PC-9 (cell line): Measurements from ENCODE around the gene SHC3. TPM values are rescaled to one million over a fixed set of nuclear protein-coding genes. Genes with fewer than 3 reads are reported as not detected.

ENCODE experiments used
- BruUV-seq: library from RNA; stranded (reverse); fragments of 400-500 nt; replicated peaks from 2 replicates; lab custom pipeline; 2021; lab: Mats Ljungman, UMichigan
- CTCF ChIA-PET: fragments of 300-600 bp; sonication (Branson Sonifier 250); formaldehyde crosslinking; loops from one replicate; lab custom pipeline; 2022; ENCODE audit warnings: antibody characterized with exemption; lab: Charles Lee
- POLR2A ChIA-PET: fragments of 300-600 bp; sonication (Branson Sonifier 250); formaldehyde crosslinking; loops from one replicate; lab custom pipeline; 2022; ENCODE audit warnings: antibody characterized with exemption; ENCODE audit not compliant: unreplicated experiment; lab: Charles Lee
- DNase-seq, 2 experiments: peaks; one replicate each; pipeline versions ENCODE4 v3.0.0 to v3.0.0-alpha.2; 2015 to 2022; ENCODE audit warnings: mixed read lengths in 1 of 2
- H2AFZ ChIP-seq: fragments of 200-600 bp; sonication (generic); 2 replicates; pipeline ENCODE4 v1.8.1; 2017; ENCODE audit warnings: antibody characterized with exemption
- H3F3A ChIP-seq: fragments of 200-600 bp; sonication (generic); 2 replicates; pipeline ENCODE4 v1.8.1; 2017; ENCODE audit warnings: antibody characterized with exemption, mild to moderate bottlenecking, low read depth; ENCODE audit not compliant: insufficient read depth
- H3K27ac ChIP-seq: fragments of 200-600 bp; sonication (generic); 2 replicates; pipeline ENCODE4 v1.6.1; 2016; ENCODE audit warnings: mixed run types
- H3K27me3 ChIP-seq: fragments of 200-600 bp; sonication (generic); 2 replicates; pipeline ENCODE4 v1.6.1; 2016; ENCODE audit warnings: low read depth, mixed run types; ENCODE audit not compliant: insufficient read depth
- H3K36me3 ChIP-seq: fragments of 200-600 bp; sonication (generic); 2 replicates; pipeline ENCODE4 v1.6.1; 2016; ENCODE audit warnings: low read depth, mixed run types
- H3K4me1 ChIP-seq: fragments of 200-600 bp; sonication (generic); replicated peaks from 2 replicates; pipeline ENCODE4 v1.6.1; 2016; ENCODE audit warnings: mixed run types; ENCODE audit not compliant: insufficient read depth
- H3K4me2 ChIP-seq: fragments of 200-600 bp; sonication (generic); 2 replicates; pipeline ENCODE4 v1.6.1; 2017; ENCODE audit warnings: mixed run types
- H3K4me3 ChIP-seq: fragments of 200-600 bp; sonication (generic); 2 replicates; pipeline ENCODE4 v1.6.1; 2016; ENCODE audit warnings: mixed run types
- H3K79me2 ChIP-seq: fragments of 200-600 bp; sonication (generic); 2 replicates; pipeline ENCODE4 v1.6.1; 2017; ENCODE audit warnings: low read depth, mixed run types
- H3K9me2 ChIP-seq: fragments of 200-600 bp; sonication (generic); 2 replicates; pipeline ENCODE4 v1.8.1; 2017; ENCODE audit warnings: mild to moderate bottlenecking; ENCODE audit not compliant: insufficient read depth
- H3K9me3 ChIP-seq: fragments of 200-600 bp; sonication (generic); 2 replicates; pipeline ENCODE4 v1.8.1; 2016; ENCODE audit warnings: low read depth; ENCODE audit not compliant: insufficient read depth
- H4K20me1 ChIP-seq: fragments of 200-600 bp; sonication (generic); 2 replicates; pipeline ENCODE4 v1.8.1; 2017; ENCODE audit not compliant: insufficient read depth
- EZH2 ChIP-seq: fragments of 200-600 bp; sonication (generic); IDR thresholded peaks from 2 replicates; pipeline ENCODE4 v1.8.0; 2017; ENCODE audit warnings: antibody characterized with exemption, low read depth
- intact Hi-C: fragments of 100-400 bp; cut with micrococcal nuclease; formaldehyde crosslinking; loops from one replicate; pipeline ENCODE4 v1.10.0; 2022; ENCODE audit not compliant: unreplicated experiment
- total RNA-seq: library from RNA; stranded (reverse); gene quantifications from 2 replicates; pipeline ENCODE4 v1.2.3, GENCODE V29; 2021
- TF ChIP-seq, protein P1 (sequence below): fragments of 200-600 bp; sonication (generic); conservative IDR thresholded peaks from 2 replicates; pipeline ENCODE4 v1.6.1; 2017; ENCODE audit warnings: mixed run types, antibody characterized with exemption, mild to moderate bottlenecking, moderate library complexity

The SHC3 gene
- total RNA-seq, 1 experiment from 2014 or later: 15.9 TPM

DNA sequence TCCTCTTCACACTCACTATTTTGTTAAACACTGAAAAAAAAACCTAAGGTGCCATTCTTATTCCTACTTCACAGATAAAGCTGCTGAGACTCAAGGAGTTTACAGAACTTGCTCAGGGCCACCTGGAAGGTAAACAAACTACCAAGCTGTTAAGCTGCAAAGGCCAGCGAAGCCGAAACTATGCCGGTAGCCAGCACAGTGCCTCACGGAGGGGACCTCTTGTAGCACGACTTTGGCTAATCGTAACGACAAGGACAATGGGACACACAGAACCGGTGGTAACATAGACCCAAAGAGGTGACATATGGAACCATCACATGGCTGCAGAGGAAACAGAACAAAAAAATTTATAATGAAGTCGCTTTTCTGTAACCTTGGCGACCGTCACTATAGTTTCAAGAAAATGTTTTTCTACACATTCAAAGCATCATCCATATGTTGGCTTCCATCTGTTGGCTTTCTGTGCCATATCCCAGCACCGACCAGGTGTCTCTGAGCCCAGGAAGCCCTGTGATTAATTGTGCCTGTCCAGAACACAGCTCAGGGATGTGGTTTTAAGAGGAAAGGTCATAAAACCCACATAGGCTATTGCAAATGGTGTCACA is 127.1 kb downstream of the SHC3 start:
- no peak for DNase-seq
- intact Hi-C loops: no loop called here
- BruUV-seq: no TSS peak
- H3K27ac ChIP-seq: no peak overlapping the region
- ChIA-PET CTCF (no interaction called here), POLR2A (no interaction called here)
- H3K4me2 ChIP-seq: no peak overlapping the region
- no peaks in the 10 kb centered on the region for H3K4me1 ChIP-seq
- H3K9me2 ChIP-seq: no peaks in the 10 kb centered on the region
- H3K27me3 ChIP-seq: no peaks in the 10 kb centered on the region
- TF ChIP-seq, protein P1, sequence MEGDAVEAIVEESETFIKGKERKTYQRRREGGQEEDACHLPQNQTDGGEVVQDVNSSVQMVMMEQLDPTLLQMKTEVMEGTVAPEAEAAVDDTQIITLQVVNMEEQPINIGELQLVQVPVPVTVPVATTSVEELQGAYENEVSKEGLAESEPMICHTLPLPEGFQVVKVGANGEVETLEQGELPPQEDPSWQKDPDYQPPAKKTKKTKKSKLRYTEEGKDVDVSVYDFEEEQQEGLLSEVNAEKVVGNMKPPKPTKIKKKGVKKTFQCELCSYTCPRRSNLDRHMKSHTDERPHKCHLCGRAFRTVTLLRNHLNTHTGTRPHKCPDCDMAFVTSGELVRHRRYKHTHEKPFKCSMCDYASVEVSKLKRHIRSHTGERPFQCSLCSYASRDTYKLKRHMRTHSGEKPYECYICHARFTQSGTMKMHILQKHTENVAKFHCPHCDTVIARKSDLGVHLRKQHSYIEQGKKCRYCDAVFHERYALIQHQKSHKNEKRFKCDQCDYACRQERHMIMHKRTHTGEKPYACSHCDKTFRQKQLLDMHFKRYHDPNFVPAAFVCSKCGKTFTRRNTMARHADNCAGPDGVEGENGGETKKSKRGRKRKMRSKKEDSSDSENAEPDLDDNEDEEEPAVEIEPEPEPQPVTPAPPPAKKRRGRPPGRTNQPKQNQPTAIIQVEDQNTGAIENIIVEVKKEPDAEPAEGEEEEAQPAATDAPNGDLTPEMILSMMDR: no peak
- TF ChIP-seq EZH2: no peak
- no peaks in the 10 kb centered on the region for H4K20me1 ChIP-seq
- no peak overlapping the region for H3K4me3 ChIP-seq
- H2AFZ ChIP-seq: no peak overlapping the region
- H3K79me2 ChIP-seq: no peaks in the 10 kb centered on the region
- H3K9me3 ChIP-seq: no peaks in the 10 kb centered on the region
- no peaks in the 10 kb centered on the region for H3F3A ChIP-seq
- H3K36me3 ChIP-seq: no peaks in the 10 kb centered on the region

DNA sequence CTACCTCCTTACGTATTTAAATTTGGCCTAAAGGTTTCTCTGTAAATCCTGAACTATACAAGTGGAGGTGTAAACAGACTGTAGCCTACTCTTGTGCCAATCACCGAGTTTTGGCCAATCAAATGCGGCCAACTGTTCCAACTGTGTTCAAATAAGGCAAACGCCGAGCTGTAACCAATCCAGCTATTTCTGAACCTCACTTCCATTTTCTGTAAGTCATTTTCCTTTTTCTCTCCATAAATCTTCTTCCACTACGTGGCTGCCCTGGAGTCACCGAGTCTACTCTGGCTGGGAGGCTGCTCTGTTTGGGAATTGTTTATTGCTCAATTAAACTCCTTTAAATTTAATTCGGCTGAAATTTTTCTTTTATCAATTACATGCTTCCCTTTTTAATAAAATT is 129.0 kb downstream of the SHC3 start:
- no peak overlapping the region for H3K4me2 ChIP-seq
- DNase-seq: no peak
- H3K9me2 ChIP-seq: no peaks in the 10 kb centered on the region
- no peaks in the 10 kb centered on the region for H4K20me1 ChIP-seq
- POLR2A ChIA-PET: no interaction called here
- TF ChIP-seq, protein P1: no peak
- H3K27ac ChIP-seq: no peak overlapping the region
- H3K4me1 ChIP-seq: no peaks in the 10 kb centered on the region
- H3K79me2 ChIP-seq: no peaks in the 10 kb centered on the region
- H3K36me3 ChIP-seq: no peaks in the 10 kb centered on the region
- H3K27me3 ChIP-seq: no peaks in the 10 kb centered on the region
- no peak overlapping the region for H3K4me3 ChIP-seq
- no peaks in the 10 kb centered on the region for H3K9me3 ChIP-seq
- no peak overlapping the region for H2AFZ ChIP-seq
- intact Hi-C loops: no loop called here
- BruUV-seq: no TSS peak
- CTCF ChIA-PET: no interaction called here
- H3F3A ChIP-seq: no peaks in the 10 kb centered on the region

- no peaks in the 10 kb centered on the region for H3K9me3 ChIP-seq
- H2AFZ ChIP-seq: no peak overlapping the region
- H3K4me2 ChIP-seq: no peak overlapping the region
- no peaks in the 10 kb centered on the region for H3K36me3 ChIP-seq
- no peaks in the 10 kb centered on the region for H4K20me1 ChIP-seq
- H3K9me2 ChIP-seq: no peaks in the 10 kb centered on the region
- H3K4me3 ChIP-seq: no peak overlapping the region
- H3K79me2 ChIP-seq: no peaks in the 10 kb centered on the region
- H3F3A ChIP-seq: no peaks in the 10 kb centered on the region
- TF ChIP-seq, protein P1: no peak
- no peak for TF ChIP-seq EZH2
- intact Hi-C loops: no loop called here
- no peaks in the 10 kb centered on the region for H3K4me1 ChIP-seq
- CTCF ChIA-PET: no interaction called here
- H3K27ac ChIP-seq: no peak overlapping the region
- no peak for DNase-seq
- POLR2A ChIA-PET: no interaction called here
- no peaks in the 10 kb centered on the region for H3K27me3 ChIP-seq
- BruUV-seq: no TSS peak
Observed at GRCh38 chr9:89048616-89049015, 130.0 kb downstream of the SHC3 start.
